ENCODE measurements around the gene THRSP. TPM values are rescaled to one million over a fixed set of nuclear protein-coding genes. Genes with fewer than 3 reads are reported as not detected.
A peak's percentile ranks its signal among the peaks of the same experiment; 100 is the strongest.
"Not testable (repeated sequence)": the region's sequence is repeated elsewhere in the genome, so short reads cannot be mapped to it uniquely, and the experiment has no call there.

Gene THRSP
- total and polyA plus RNA-seq, 7 experiments from 2014 or later: not detected

GRCh38 chr11:78022397-78023396, 41.0 kb upstream of the THRSP start, which contains the start of gene KCTD14:
Gene KCTD14, minus strand, starts transcription at chr11:78023276. Its CDS starts 27 bp downstream, at chr11:78023249.
- Mint-ChIP-seq H3K4me3 (peak within 1 kb of the TSS in 2 of 10 donors; percentile 24 to 76), H3K4me1 (peaks cover 0 to 5% (median 0%) of the 10 kb centered on the region in 7 donors), H3K27ac (no peak within 1 kb of the TSS), H3K36me3 (no peaks in the 10 kb centered on the region), H3K27me3 (peaks cover 16 to 29% (median 23%) of the 10 kb centered on the region in 5 donors), H3K9me3 (no peaks in the 10 kb centered on the region)
- no peaks in the 10 kb centered on the region for H3K9me3 ChIP-seq (ENCODE audit: control insufficient read depth in 2 of 3, low read length in 3 of 3)
- no peak for DNase-seq
- ChIA-PET CTCF (no interaction called here), POLR2A (no interaction called here)
- no peaks in the 10 kb centered on the region for H3K27me3 ChIP-seq (ENCODE audit: control insufficient read depth in 2 of 2, insufficient read depth in 2 of 2, low read length in 2 of 2)
- no peak within 1 kb of the TSS for H3K27ac ChIP-seq (ENCODE audit: low read depth, low read length)
- H3K4me1 ChIP-seq (ENCODE audit: control insufficient read depth in 2 of 2, insufficient read depth in 2 of 2, low read length in 2 of 2): no peaks in the 10 kb centered on the region
- no peak for ATAC-seq
- no peak within 1 kb of the TSS for H3K4me3 ChIP-seq (ENCODE audit: low read length)
- H3K36me3 ChIP-seq (ENCODE audit: control insufficient read depth in 2 of 3, insufficient read depth in 3 of 3, low read length in 3 of 3): no peaks in the 10 kb centered on the region
- intact Hi-C loops (cut with micrococcal nuclease): no loop called here

DNA sequence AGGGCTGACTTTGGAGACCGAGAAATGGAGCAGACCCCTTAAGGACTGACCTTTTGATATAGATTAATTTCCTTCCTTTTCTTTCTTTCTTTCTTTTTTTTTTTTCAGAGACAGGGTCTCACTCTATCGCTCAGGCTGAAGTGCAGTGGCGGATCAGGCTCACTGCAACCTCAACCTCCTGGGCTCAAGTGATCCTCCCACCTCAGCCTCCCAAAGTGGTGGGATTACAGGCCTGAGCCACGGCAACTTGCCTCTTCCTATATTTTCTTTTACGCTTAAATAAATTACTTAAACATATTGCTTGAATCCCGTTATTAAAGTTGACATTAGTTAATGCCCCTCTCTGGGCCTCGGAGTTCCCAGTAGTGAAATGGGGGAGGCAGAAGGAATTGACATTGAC, 40.2 kb upstream of the THRSP start:
- Histone ChIP-seq H3K27ac (ENCODE audit: low read depth, low read length) (no peak overlapping the region), H3K27me3 (ENCODE audit: control insufficient read depth in 2 of 2, insufficient read depth in 2 of 2, low read length in 2 of 2) (no peaks in the 10 kb centered on the region), H3K9me3 (ENCODE audit: control insufficient read depth in 2 of 3, low read length in 3 of 3) (no peaks in the 10 kb centered on the region), H3K36me3 (ENCODE audit: control insufficient read depth in 2 of 3, insufficient read depth in 3 of 3, low read length in 3 of 3) (no peaks in the 10 kb centered on the region), H3K4me3 (ENCODE audit: low read length) (no peak overlapping the region), H3K4me1 (ENCODE audit: control insufficient read depth in 2 of 2, insufficient read depth in 2 of 2, low read length in 2 of 2) (no peaks in the 10 kb centered on the region)
- Mint-ChIP-seq H3K9me3 (no peaks in the 10 kb centered on the region), H3K36me3 (no peaks in the 10 kb centered on the region), H3K27me3 (peaks cover 16 to 28% (median 23%) of the 10 kb centered on the region in 5 donors), H3K4me3 (no peak overlapping the region), H3K4me1 (peaks cover 0 to 5% (median 0%) of the 10 kb centered on the region in 7 donors), H3K27ac (no peak overlapping the region)
- no peak for ATAC-seq
- ChIA-PET CTCF (no interaction called here), POLR2A (no interaction called here)
- intact Hi-C loops (cut with micrococcal nuclease): no loop called here
- no peak for DNase-seq

GRCh38 chr11:78025378-78025777, 38.3 kb upstream of the THRSP start:
- ATAC-seq (no peak), DNase-seq (no peak)
- Mint-ChIP-seq H3K36me3 (no peaks in the 10 kb centered on the region), H3K27me3 (peaks cover 16 to 26% (median 20%) of the 10 kb centered on the region in 5 donors), H3K9me3 (no peaks in the 10 kb centered on the region), H3K4me1 (peaks cover 0 to 5% (median 0%) of the 10 kb centered on the region in 7 donors), H3K4me3 (no peak overlapping the region), H3K27ac (no peak overlapping the region)
- no peak overlapping the region for H3K27ac ChIP-seq (ENCODE audit: low read depth, low read length)
- H3K36me3 ChIP-seq (ENCODE audit: control insufficient read depth in 2 of 3, insufficient read depth in 3 of 3, low read length in 3 of 3): no peaks in the 10 kb centered on the region
- no peaks in the 10 kb centered on the region for H3K9me3 ChIP-seq (ENCODE audit: control insufficient read depth in 2 of 3, low read length in 3 of 3)
- ChIA-PET POLR2A (no interaction called here), CTCF (no interaction called here)
- no peaks in the 10 kb centered on the region for H3K27me3 ChIP-seq (ENCODE audit: control insufficient read depth in 2 of 2, insufficient read depth in 2 of 2, low read length in 2 of 2)
- H3K4me3 ChIP-seq (ENCODE audit: low read length): no peak overlapping the region
- H3K4me1 ChIP-seq (ENCODE audit: control insufficient read depth in 2 of 2, insufficient read depth in 2 of 2, low read length in 2 of 2): no peaks in the 10 kb centered on the region
- intact Hi-C loops (cut with micrococcal nuclease): no loop called here

GRCh38 chr11:78027759-78028158, 35.9 kb upstream of the THRSP start:
- ChIA-PET POLR2A (interaction anchor here (0.5 kb wide), 1 partner anchor 9 kb away, joined by 3 read pairs; no protein-coding TSS in a partner anchor), CTCF (no interaction called here)
- Histone ChIP-seq H3K4me3 (ENCODE audit: low read length) (no peak overlapping the region), H3K9me3 (ENCODE audit: control insufficient read depth in 2 of 3, low read length in 3 of 3) (no peaks in the 10 kb centered on the region), H3K27me3 (ENCODE audit: control insufficient read depth in 2 of 2, insufficient read depth in 2 of 2, low read length in 2 of 2) (no peaks in the 10 kb centered on the region), H3K27ac (ENCODE audit: low read depth, low read length) (no peak overlapping the region), H3K4me1 (ENCODE audit: control insufficient read depth in 2 of 2, insufficient read depth in 2 of 2, low read length in 2 of 2) (no peaks in the 10 kb centered on the region), H3K36me3 (ENCODE audit: control insufficient read depth in 2 of 3, insufficient read depth in 3 of 3, low read length in 3 of 3) (no peaks in the 10 kb centered on the region)
- no peak overlapping the region for H3K4me3 Mint-ChIP-seq
- H3K27ac Mint-ChIP-seq: no peak overlapping the region
- peaks cover 0 to 3% (median 0%) of the 10 kb centered on the region in 7 donors for H3K4me1 Mint-ChIP-seq
- H3K36me3 Mint-ChIP-seq: no peaks in the 10 kb centered on the region
- DNase-seq (no peak), ATAC-seq (no peak)
- H3K9me3 Mint-ChIP-seq: no peaks in the 10 kb centered on the region
- peaks cover 3 to 13% (median 8%) of the 10 kb centered on the region in 5 donors for H3K27me3 Mint-ChIP-seq
- intact Hi-C loops (cut with micrococcal nuclease): no loop called here

DNA sequence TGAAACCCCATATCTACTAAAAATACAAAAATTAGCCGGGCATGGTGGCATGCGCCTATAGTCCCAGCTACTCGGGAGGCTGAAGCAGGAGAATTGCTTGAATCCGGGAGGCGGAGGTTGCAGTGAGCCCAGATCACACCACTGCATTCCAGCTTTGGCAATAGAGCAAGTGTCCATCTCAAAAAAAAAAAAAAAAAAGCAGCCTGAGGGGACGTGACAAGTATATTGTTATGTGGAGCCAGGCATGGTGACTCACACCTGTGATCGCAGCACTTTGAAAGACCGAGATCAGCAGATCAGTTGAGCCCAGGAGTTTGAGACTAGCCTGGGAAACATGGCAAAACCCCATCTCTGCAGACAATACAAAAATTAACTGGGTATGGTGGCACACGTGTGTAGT, 35.2 kb upstream of the THRSP start:
- DNase-seq; H3K36me3 Mint-ChIP-seq; ATAC-seq; H3K9me3 Mint-ChIP-seq; H3K36me3 ChIP-seq (ENCODE audit: control insufficient read depth in 2 of 3, insufficient read depth in 3 of 3, low read length in 3 of 3); H3K4me3 ChIP-seq (ENCODE audit: low read length); intact Hi-C loops (cut with micrococcal nuclease); H3K4me1 Mint-ChIP-seq; H3K27ac ChIP-seq (ENCODE audit: low read depth, low read length); H3K9me3 ChIP-seq (ENCODE audit: control insufficient read depth in 2 of 3, low read length in 3 of 3); H3K27me3 Mint-ChIP-seq; H3K4me3 Mint-ChIP-seq; H3K27me3 ChIP-seq (ENCODE audit: control insufficient read depth in 2 of 2, insufficient read depth in 2 of 2, low read length in 2 of 2); H3K27ac Mint-ChIP-seq; H3K4me1 ChIP-seq (ENCODE audit: control insufficient read depth in 2 of 2, insufficient read depth in 2 of 2, low read length in 2 of 2): not testable (repeated sequence)
- ChIA-PET CTCF (interaction anchor here (0.8 kb wide), 1 partner anchor 839 kb away, joined by 3 read pairs; no protein-coding TSS in a partner anchor), POLR2A (interaction anchor here (0.5 kb wide), 1 partner anchor 10 kb away, joined by 3 read pairs; no protein-coding TSS in a partner anchor)

GRCh38 chr11:78030429-78031325, 33.0 kb upstream of the THRSP start:
- ATAC-seq: no peak
- H3K4me1 Mint-ChIP-seq: peaks cover 0 to 1% (median 0%) of the 10 kb centered on the region in 7 donors
- no peak overlapping the region for H3K27ac Mint-ChIP-seq

More at GRCh38 chr11:78030429-78031325, 33.0 kb upstream of the THRSP start:
- Histone ChIP-seq H3K27me3 (ENCODE audit: control insufficient read depth in 2 of 2, insufficient read depth in 2 of 2, low read length in 2 of 2) (no peaks in the 10 kb centered on the region), H3K4me3 (ENCODE audit: low read length) (no peak overlapping the region), H3K27ac (ENCODE audit: low read depth, low read length) (no peak overlapping the region), H3K9me3 (ENCODE audit: control insufficient read depth in 2 of 3, low read length in 3 of 3) (no peaks in the 10 kb centered on the region), H3K4me1 (ENCODE audit: control insufficient read depth in 2 of 2, insufficient read depth in 2 of 2, low read length in 2 of 2) (no peaks in the 10 kb centered on the region), H3K36me3 (ENCODE audit: control insufficient read depth in 2 of 3, insufficient read depth in 3 of 3, low read length in 3 of 3) (no peaks in the 10 kb centered on the region)
- Mint-ChIP-seq H3K36me3 (no peaks in the 10 kb centered on the region), H3K4me3 (no peak overlapping the region), H3K9me3 (peaks cover 0 to 3% (median 0%) of the 10 kb centered on the region in 11 donors), H3K27me3 (peaks cover 0 to 8% (median 0%) of the 10 kb centered on the region in 5 donors)
- no peak for DNase-seq
- CTCF ChIA-PET: interaction anchor here (0.7 kb wide), 1 partner anchor 545 kb away, joined by 6 read pairs; no protein-coding TSS in a partner anchor
- POLR2A ChIA-PET: no interaction called here
- intact Hi-C loops (cut with micrococcal nuclease): no loop called here
